NCI-H460 (cell line): ENCODE data around the gene TNS3. TPM values are rescaled to one million over a fixed set of nuclear protein-coding genes. Genes with fewer than 3 reads are reported as not detected.

ENCODE experiments used
- DNase-seq: peaks from one replicate; pipeline ENCODE4 v3.0.0-alpha.2; 2016; ENCODE audit warnings: low read depth; ENCODE audit errors: extremely low read depth
- total RNA-seq: library from RNA; depleted of rRNA; stranded (reverse); fragments of >200 nt; shearing (Covaris generic); gene quantifications from 2 replicates; pipeline ENCODE4 v1.2.3, GENCODE V29; 2014

The TNS3 gene
- total RNA-seq, 1 experiment from 2014 or later = 20.0 TPM

- no peak for DNase-seq
These were observed 13.4 kb downstream of the TNS3 start for GRCh38 chr7:47568547-47568946.

- no peak for DNase-seq
These were observed 13.9 kb downstream of the TNS3 start for GRCh38 chr7:47568056-47568455.

- DNase-seq = no peak
These were observed 16.2 kb downstream of the TNS3 start for GRCh38 chr7:47565640-47566250.

DNA sequence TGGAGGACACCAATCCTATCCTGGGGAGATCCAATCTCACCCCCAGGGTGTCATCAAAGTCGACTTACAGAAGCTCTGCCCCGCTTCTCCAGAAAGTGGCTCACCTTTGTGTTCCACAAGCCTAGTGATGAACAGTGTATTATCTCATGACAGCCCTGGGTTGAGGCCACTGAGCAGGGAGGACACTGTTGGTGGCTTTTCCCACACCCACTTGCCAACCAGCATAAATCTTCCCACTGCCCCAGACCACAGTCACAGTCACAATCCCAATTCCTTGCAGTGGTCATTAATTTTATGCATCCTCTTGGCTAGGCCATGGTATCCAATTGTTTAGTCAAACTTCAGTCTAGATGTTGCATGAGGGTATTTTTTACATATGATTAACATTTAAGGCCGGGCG is 18.4 kb downstream of the TNS3 start:
- no peak for DNase-seq

- no peak for DNase-seq
These were observed 20.0 kb downstream of the TNS3 start for GRCh38 chr7:47561715-47562446.

- no peak for DNase-seq
These were observed 22.3 kb downstream of the TNS3 start for GRCh38 chr7:47559306-47560220.

- DNase-seq = no peak
These were observed 23.9 kb downstream of the TNS3 start for GRCh38 chr7:47557694-47558670.

GRCh38 chr7:47557317-47557693 is 24.6 kb downstream of the TNS3 start:
- DNase-seq = no peak

GRCh38 chr7:47556511-47557180 is 25.3 kb downstream of the TNS3 start:
- no peak for DNase-seq

DNA sequence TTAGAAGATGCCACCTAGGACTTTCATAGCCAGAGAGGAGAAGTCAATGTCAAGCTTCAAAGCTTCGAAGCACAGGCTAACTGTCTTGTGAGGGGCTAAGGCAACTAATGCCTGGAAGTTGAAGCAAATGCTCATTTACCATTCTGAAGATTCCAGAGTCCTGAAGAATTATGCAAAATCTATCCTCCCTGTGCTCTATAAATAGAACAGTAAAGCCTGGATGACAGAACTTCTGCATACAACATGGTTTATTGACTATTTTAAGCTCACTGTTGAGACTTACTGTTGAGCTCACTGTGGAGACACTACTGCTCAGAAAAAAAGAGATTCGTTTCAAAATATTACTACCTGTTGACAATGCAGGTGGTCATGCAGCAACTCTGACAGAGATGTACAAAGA is 28.6 kb downstream of the TNS3 start:
- DNase-seq = no peak

- no peak for DNase-seq
These were observed 29.3 kb downstream of the TNS3 start for GRCh38 chr7:47552621-47553020.

- no peak for DNase-seq
These were observed 30.1 kb downstream of the TNS3 start for GRCh38 chr7:47551668-47552440.

GRCh38 chr7:47550788-47551470 is 31.0 kb downstream of the TNS3 start:
- no peak for DNase-seq

- no peak for DNase-seq
These were observed 32.0 kb downstream of the TNS3 start for GRCh38 chr7:47549916-47550315.

DNA sequence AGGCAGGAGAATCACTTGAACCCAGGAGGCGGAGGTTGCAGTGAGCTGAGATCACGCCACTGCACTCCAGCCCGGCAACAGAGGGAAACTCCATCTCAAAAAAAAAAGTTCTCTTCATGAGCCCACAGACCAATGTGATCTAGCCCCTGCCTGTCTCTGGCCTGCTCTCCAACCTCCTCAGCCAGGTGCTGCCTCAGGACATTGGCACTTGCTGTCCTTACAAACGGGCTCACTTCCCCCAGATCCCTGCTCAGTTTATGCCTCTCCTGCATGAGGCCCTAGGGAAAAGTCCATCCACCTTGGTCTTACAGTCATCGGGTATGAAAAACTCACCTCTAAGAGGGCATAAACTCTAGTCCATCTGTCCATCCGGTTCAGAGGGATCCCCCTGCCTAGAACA is 32.5 kb downstream of the TNS3 start:
- no peak for DNase-seq

- DNase-seq = no peak
These were observed 33.4 kb downstream of the TNS3 start for GRCh38 chr7:47548546-47548945.

DNA sequence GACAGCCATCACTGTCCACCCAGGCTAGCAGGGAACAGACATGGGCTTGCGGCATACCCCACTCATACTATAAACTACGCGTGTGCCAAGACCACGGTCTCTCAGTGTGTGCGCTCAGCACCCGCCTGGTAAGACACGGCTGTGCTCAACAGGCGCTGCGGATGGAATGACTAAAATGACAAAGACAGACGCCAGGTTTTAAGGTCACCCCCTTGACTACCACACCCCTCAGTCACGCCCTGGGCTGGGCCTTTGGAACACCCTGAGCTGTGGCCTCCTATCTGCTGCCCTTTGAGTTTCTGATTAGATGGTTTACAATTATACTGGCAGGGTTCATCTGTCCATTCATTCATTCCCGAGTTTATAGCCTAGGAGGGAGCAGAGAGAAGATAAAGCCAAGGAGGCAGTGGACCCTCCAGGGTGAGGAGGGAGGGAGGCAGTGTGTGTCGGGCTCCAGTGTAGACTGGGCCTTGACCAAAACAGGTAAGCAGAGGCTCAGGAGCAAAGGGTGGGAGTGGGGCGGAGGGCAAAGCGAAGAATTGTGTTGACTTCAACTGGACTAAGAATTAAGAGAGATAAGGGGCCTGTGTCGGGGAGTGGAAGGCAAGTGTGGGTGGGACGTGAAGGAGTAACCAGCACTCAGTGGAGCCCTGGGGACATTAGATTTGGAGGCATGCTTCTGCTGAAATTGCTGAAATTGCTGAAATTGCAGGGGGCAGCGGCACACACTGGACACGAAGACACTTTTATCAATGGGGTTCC is 35.0 kb downstream of the TNS3 start:
- no peak for DNase-seq

- DNase-seq = no peak
These were observed 35.7 kb downstream of the TNS3 start for GRCh38 chr7:47546171-47546570.
